Smooth muscle cell (in vitro differentiated cells): ENCODE results near the gene PIK3R1. TPM values are rescaled to one million over a fixed set of nuclear protein-coding genes. Genes with fewer than 3 reads are reported as not detected.

Source experiments
- DNase-seq: peaks from one replicate; lab custom pipeline; 2025; ENCODE audit not compliant: unreplicated experiment; lab: John Stamatoyannopoulos, UW
- H2AFZ ChIP-seq: fragments of 200-600 bp; sonication (generic); 2 replicates; pipeline ENCODE4 v1.6.0; 2016; ENCODE audit warnings: antibody characterized with exemption, low read depth, mild to moderate bottlenecking
- H3F3A ChIP-seq: fragments of 200-600 bp; sonication (generic); 2 replicates; pipeline ENCODE4 v1.6.0; 2017; ENCODE audit warnings: antibody characterized with exemption, low read depth
- H3K27ac ChIP-seq: fragments of 200-600 bp; sonication (generic); 2 replicates; pipeline ENCODE4 v1.5.1; 2016; ENCODE audit warnings: low read depth, mild to moderate bottlenecking
- H3K27me3 ChIP-seq: fragments of 200-600 bp; sonication (generic); 2 replicates; pipeline ENCODE4 v1.6.1; 2016; ENCODE audit warnings: low read depth, mild to moderate bottlenecking
- H3K36me3 ChIP-seq: fragments of 200-600 bp; sonication (generic); 2 replicates; pipeline ENCODE4 v1.5.1; 2016; ENCODE audit warnings: low read depth
- H3K4me1 ChIP-seq: fragments of 200-600 bp; sonication (generic); 2 replicates; pipeline ENCODE4 v1.5.1; 2016; ENCODE audit warnings: low read depth
- H3K4me2 ChIP-seq: fragments of 200-600 bp; sonication (generic); 2 replicates; pipeline ENCODE4 v1.6.0; 2016; ENCODE audit warnings: mild to moderate bottlenecking
- H3K4me3 ChIP-seq: fragments of 200-600 bp; sonication (generic); 2 replicates; pipeline ENCODE4 v1.5.1; 2016; ENCODE audit warnings: mild to moderate bottlenecking
- H3K79me2 ChIP-seq: fragments of 200-600 bp; sonication (generic); 2 replicates; pipeline ENCODE4 v1.6.0; 2016; ENCODE audit warnings: low read depth, mild to moderate bottlenecking
- H3K9ac ChIP-seq: fragments of 200-600 bp; sonication (generic); 2 replicates; pipeline ENCODE4 v1.6.0; 2016; ENCODE audit warnings: low read depth
- H3K9me3 ChIP-seq: fragments of 200-600 bp; sonication (generic); replicated peaks from 2 replicates; pipeline ENCODE4 v1.5.1; 2016; ENCODE audit warnings: low read depth
- H4K20me1 ChIP-seq: fragments of 200-600 bp; sonication (generic); 2 replicates; pipeline ENCODE4 v1.6.0; 2016; ENCODE audit warnings: low read depth
- CTCF ChIP-seq: fragments of 200-600 bp; sonication (generic); IDR thresholded peaks from 2 replicates; pipeline ENCODE4 v1.5.1; 2017; ENCODE audit warnings: borderline replicate concordance, mild to moderate bottlenecking, antibody characterized with exemption; ENCODE audit not compliant: insufficient read depth, poor library complexity, severe bottlenecking
- WGBS: methylation state at CpG from one replicate; pipeline ENCODE4 v1.1.7; 2016; ENCODE audit warnings: low lambda C conversion rate; 5-methylcytosine and 5-hydroxymethylcytosine counted together
- polyA plus RNA-seq: library from polyadenylated mRNA; unstranded; fragments of >200 nt; fragmentation: Nextera tagmentation; extraction: Ambion mirVana; gene quantifications from 2 replicates; pipeline ENCODE4 v1.2.1, GENCODE V29; 2016
- total RNA-seq: library from RNA; depleted of rRNA; stranded (reverse); fragments of >200 nt; gene quantifications from 2 replicates; pipeline ENCODE4 v1.2.3, GENCODE V29; 2014

PIK3R1 gene
- total and polyA plus RNA-seq, 2 experiments from 2014 or later: 5.3 to 63.6 TPM

- Histone ChIP-seq H3K27ac (no peak overlapping the region), H3K36me3 (peaks cover 14% of the 10 kb centered on the region), H3F3A (no peaks in the 10 kb centered on the region), H4K20me1 (no peaks in the 10 kb centered on the region), H3K4me2 (no peak overlapping the region), H3K4me1 (no peaks in the 10 kb centered on the region), H3K9ac (no peak overlapping the region), H3K4me3 (no peak overlapping the region), H3K9me3 (no peaks in the 10 kb centered on the region), H3K27me3 (no peaks in the 10 kb centered on the region), H2AFZ (no peak overlapping the region), H3K79me2 (no peaks in the 10 kb centered on the region)
- no peak for TF ChIP-seq CTCF
- WGBS: 92% methylated on average over 4 of the region's 4 CpGs
- DNase-seq: no peak
Measured at GRCh38 chr5:68279984-68280383, 64.4 kb downstream of the PIK3R1 start.

GRCh38 chr5:68282001-68282400, 66.4 kb downstream of the PIK3R1 start:
- no peak overlapping the region for H3K27ac ChIP-seq
- WGBS: 98% methylated on average over 4 of the region's 4 CpGs

GRCh38 chr5:68283766-68284165, 68.2 kb downstream of the PIK3R1 start:
- Histone ChIP-seq H3K9ac (no peak overlapping the region), H3K4me2 (no peak overlapping the region), H3K4me3 (no peak overlapping the region), H3K36me3 (peaks cover 14% of the 10 kb centered on the region), H3K9me3 (no peaks in the 10 kb centered on the region), H3K27ac (no peak overlapping the region), H2AFZ (no peak overlapping the region), H3K4me1 (peaks cover 10% of the 10 kb centered on the region), H3K79me2 (no peaks in the 10 kb centered on the region), H4K20me1 (no peaks in the 10 kb centered on the region), H3F3A (peaks cover 7% of the 10 kb centered on the region), H3K27me3 (no peaks in the 10 kb centered on the region)
- no peak for TF ChIP-seq CTCF
- 74% methylated on average over 4 of the region's 4 CpGs for WGBS
- DNase-seq: no peak

More at GRCh38 chr5:68282001-68282400, 66.4 kb downstream of the PIK3R1 start:
- Histone ChIP-seq H4K20me1 (no peaks in the 10 kb centered on the region), H3K4me3 (no peak overlapping the region), H3K9me3 (no peaks in the 10 kb centered on the region), H3K79me2 (no peaks in the 10 kb centered on the region), H3K4me2 (no peak overlapping the region), H3K36me3 (peaks cover 14% of the 10 kb centered on the region), H3F3A (peaks cover 7% of the 10 kb centered on the region), H3K9ac (no peak overlapping the region), H3K27me3 (no peaks in the 10 kb centered on the region), H3K4me1 (peaks cover 6% of the 10 kb centered on the region), H2AFZ (no peak overlapping the region)
- TF ChIP-seq CTCF: no peak
- DNase-seq: no peak

GRCh38 chr5:68285075-68285840, 69.7 kb downstream of the PIK3R1 start:
- H3K4me2 ChIP-seq: no peak overlapping the region
- H3K36me3 ChIP-seq: peaks cover 4% of the 10 kb centered on the region
- no peak overlapping the region for H3K9ac ChIP-seq
- no peak for DNase-seq
- H3K27ac ChIP-seq: no peak overlapping the region
- TF ChIP-seq CTCF: no peak
- H3K4me1 ChIP-seq: peaks cover 18% of the 10 kb centered on the region
- H2AFZ ChIP-seq: no peak overlapping the region
- no peaks in the 10 kb centered on the region for H4K20me1 ChIP-seq
- WGBS: 93% methylated on average over 3 of the region's 3 CpGs
- H3K9me3 ChIP-seq: no peaks in the 10 kb centered on the region
- H3F3A ChIP-seq: peaks cover 7% of the 10 kb centered on the region
- no peak overlapping the region for H3K4me3 ChIP-seq
- H3K79me2 ChIP-seq: no peaks in the 10 kb centered on the region
- no peaks in the 10 kb centered on the region for H3K27me3 ChIP-seq
